ENCODE data around the gene NSF. TPM values are rescaled to one million over a fixed set of nuclear protein-coding genes. Genes with fewer than 3 reads are reported as not detected.

NSF gene
- total RNA-seq, 1 donor = 83.8 TPM

- TF ChIP-seq CTCF (IDR thresholded peaks at IDR 0.05; ENCODE audit: insufficient read depth, low read depth, low read length) = peak; percentile 20
- DNase-seq (ENCODE audit: low read depth) = peak; percentile 51
- peak overlapping the region; percentile 58 for H3K4me3 ChIP-seq (ENCODE audit: low read depth, low read length)
Measured at GRCh38 chr17:46770818-46771560, 180.5 kb downstream of the NSF start.

- no peak for TF ChIP-seq CTCF (IDR thresholded peaks at IDR 0.05; ENCODE audit: insufficient read depth, low read depth, low read length)
- H3K4me3 ChIP-seq (ENCODE audit: low read depth, low read length) = peak overlapping the region; percentile 63
- peak; percentile 20 for DNase-seq (ENCODE audit: low read depth)
Measured at GRCh38 chr17:46771561-46772474, 181.3 kb downstream of the NSF start.

GRCh38 chr17:46772475-46773220, 182.2 kb downstream of the NSF start:
- DNase-seq (ENCODE audit: low read depth) = no peak
- peak overlapping the region; percentile 63 for H3K4me3 ChIP-seq (ENCODE audit: low read depth, low read length)
- no peak for TF ChIP-seq CTCF (IDR thresholded peaks at IDR 0.05; ENCODE audit: insufficient read depth, low read depth, low read length)

GRCh38 chr17:46773221-46773605, 182.7 kb downstream of the NSF start:
- no peak for TF ChIP-seq CTCF (IDR thresholded peaks at IDR 0.05; ENCODE audit: insufficient read depth, low read depth, low read length)
- no peak overlapping the region for H3K4me3 ChIP-seq (ENCODE audit: low read depth, low read length)
- DNase-seq (ENCODE audit: low read depth) = no peak

GRCh38 chr17:46773676-46774075, 183.2 kb downstream of the NSF start:
- no peak overlapping the region for H3K4me3 ChIP-seq (ENCODE audit: low read depth, low read length)
- no peak for TF ChIP-seq CTCF (IDR thresholded peaks at IDR 0.05; ENCODE audit: insufficient read depth, low read depth, low read length)
- DNase-seq (ENCODE audit: low read depth) = no peak

GRCh38 chr17:46774108-46774737, 183.8 kb downstream of the NSF start:
- no peak for DNase-seq (ENCODE audit: low read depth)
- no peak for TF ChIP-seq CTCF (IDR thresholded peaks at IDR 0.05; ENCODE audit: insufficient read depth, low read depth, low read length)

More at GRCh38 chr17:46774108-46774737, 183.8 kb downstream of the NSF start:
- H3K4me3 ChIP-seq (ENCODE audit: low read depth, low read length) = no peak overlapping the region
